PC-3 (cell line): Measurements from ENCODE around the gene ZNF554.

Experiments
- CTCF ChIP-seq: fragments of 300-600 bp; sonication (generic); conservative IDR thresholded peaks from 2 replicates; pipeline ENCODE4 v1.5.1; 2017; ENCODE audit warnings: antibody characterized with exemption, low read depth, mild to moderate bottlenecking, low read length
- EZH2 ChIP-seq: fragments of 300-600 bp; sonication (generic); IDR thresholded peaks from one replicate; pipeline ENCODE4 v1.6.1; 2017; ENCODE audit warnings: antibody characterized with exemption, mild to moderate bottlenecking, low read length; ENCODE audit not compliant: unreplicated experiment
- EZH2phosphoT487 ChIP-seq: fragments of 300-600 bp; sonication (generic); IDR thresholded peaks from 2 replicates; pipeline ENCODE4 v1.6.1; 2018; ENCODE audit warnings: mild to moderate bottlenecking, antibody characterized with exemption, low read length, borderline replicate concordance

- TF ChIP-seq CTCF, result no peak
- no peak for TF ChIP-seq EZH2
- no peak for TF ChIP-seq EZH2phosphoT487
Measured at GRCh38 chr19:2788237-2788636, 31.4 kb upstream of the ZNF554 start.
